Muscle layer of duodenum (tissue), 2 donors: Measurements from ENCODE around the gene RYK.
"Not testable (repeated sequence)": the region's sequence is repeated elsewhere in the genome, so short reads cannot be mapped to it uniquely, and the experiment has no call there.

Experiments
- H3K27ac ChIP-seq: one replicate; pipeline ENCODE4 v1.7.0; 2013; ENCODE audit warnings: mild to moderate bottlenecking, low read length
- H3K27me3 ChIP-seq: one replicate; pipeline ENCODE4 v1.7.0; 2013; ENCODE audit warnings: low read depth, mild to moderate bottlenecking, control low read depth, low read length
- H3K36me3 ChIP-seq, 2 donors: one replicate each; pipeline ENCODE4 v1.7.0; 2013; ENCODE audit warnings: low read length in 2 of 2, control low read depth in 1 of 2, mild to moderate bottlenecking in 1 of 2; ENCODE audit not compliant: insufficient read depth in 2 of 2, control insufficient read depth in 1 of 2
- H3K4me1 ChIP-seq, 2 donors: one replicate each; pipeline ENCODE4 v1.7.0; 2013; ENCODE audit warnings: low read length in 2 of 2, mild to moderate bottlenecking in 2 of 2, control low read depth in 1 of 2, moderate library complexity in 1 of 2; ENCODE audit not compliant: insufficient read depth in 2 of 2, control insufficient read depth in 1 of 2
- H3K4me3 ChIP-seq, 2 donors: one replicate each; pipeline ENCODE4 v1.7.0; 2013; ENCODE audit warnings: low read length in 2 of 2, low read depth in 1 of 2, mild to moderate bottlenecking in 1 of 2
- H3K9me3 ChIP-seq, 2 donors: one replicate each; pipeline ENCODE4 v1.7.0; 2013; ENCODE audit warnings: low read length in 2 of 2, control low read depth in 1 of 2, mild to moderate bottlenecking in 1 of 2; ENCODE audit not compliant: control insufficient read depth in 1 of 2
- donor health status: healthy.

RYK gene

GRCh38 chr3:134235577-134236076, 15.0 kb downstream of the RYK start:
- H3K36me3 ChIP-seq = no peaks in the 10 kb centered on the region
- no peaks in the 10 kb centered on the region for H3K27me3 ChIP-seq
- peak overlapping the region; percentile 34 for H3K27ac ChIP-seq
- H3K4me3 ChIP-seq = no peak overlapping the region
- no peaks in the 10 kb centered on the region for H3K9me3 ChIP-seq
- peaks cover 15 to 41% of the 10 kb centered on the region in 2 donors for H3K4me1 ChIP-seq

GRCh38 chr3:134232951-134233350, 17.7 kb downstream of the RYK start:
- no peaks in the 10 kb centered on the region for H3K27me3 ChIP-seq
- H3K4me3 ChIP-seq = no peak overlapping the region
- H3K4me1 ChIP-seq = peaks cover 10 to 25% of the 10 kb centered on the region in 2 donors
- no peaks in the 10 kb centered on the region for H3K36me3 ChIP-seq
- no peak overlapping the region for H3K27ac ChIP-seq
- no peaks in the 10 kb centered on the region for H3K9me3 ChIP-seq

DNA sequence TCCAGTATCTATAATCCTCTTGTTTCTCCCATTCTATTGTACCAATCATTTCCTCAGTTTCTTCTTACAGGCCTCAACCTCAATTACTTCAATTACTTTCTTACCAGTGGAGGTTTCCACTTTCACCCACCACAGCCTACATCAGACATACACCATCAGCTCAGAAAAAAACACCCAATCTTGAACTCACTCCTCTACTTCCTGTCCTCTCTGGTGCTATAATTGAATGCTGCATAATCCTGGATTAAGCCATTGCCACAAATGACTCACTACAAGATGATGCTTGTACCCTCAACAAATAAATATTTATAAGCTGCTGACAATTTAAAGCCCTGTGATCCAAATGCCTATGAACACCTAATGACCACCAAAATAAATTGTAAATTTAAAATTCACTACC, 18.5 kb downstream of the RYK start:
- peaks cover 8 to 19% of the 10 kb centered on the region in 2 donors for H3K4me1 ChIP-seq
- no peak overlapping the region for H3K27ac ChIP-seq
- no peaks in the 10 kb centered on the region for H3K27me3 ChIP-seq
- H3K9me3 ChIP-seq = no peaks in the 10 kb centered on the region
- H3K4me3 ChIP-seq = no peak overlapping the region
- H3K36me3 ChIP-seq = no peaks in the 10 kb centered on the region

DNA sequence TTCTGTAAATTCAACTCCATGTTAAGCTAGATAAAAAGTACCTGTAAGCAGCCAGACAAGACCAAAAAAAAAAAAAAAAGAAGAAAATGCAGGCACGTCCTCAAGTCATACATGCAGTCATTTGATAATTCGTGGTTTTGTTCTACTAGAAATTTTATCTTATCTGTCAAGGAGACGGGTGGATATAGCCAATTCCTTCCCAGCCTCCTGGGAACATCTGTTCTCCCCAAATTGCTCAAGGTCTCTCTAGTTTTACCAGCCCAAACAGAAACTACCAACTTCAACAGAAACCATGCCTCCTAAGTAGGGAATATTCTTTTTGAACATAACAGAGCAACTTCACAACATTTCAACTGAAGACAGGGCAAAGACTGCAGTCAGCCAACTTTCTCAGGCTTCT, 19.5 kb downstream of the RYK start:
- H3K9me3 ChIP-seq = no peaks in the 10 kb centered on the region
- no peaks in the 10 kb centered on the region for H3K27me3 ChIP-seq
- H3K36me3 ChIP-seq = no peaks in the 10 kb centered on the region
- no peak overlapping the region for H3K4me3 ChIP-seq
- no peak overlapping the region for H3K27ac ChIP-seq
- H3K4me1 ChIP-seq = peaks cover 6 to 10% of the 10 kb centered on the region in 2 donors

DNA sequence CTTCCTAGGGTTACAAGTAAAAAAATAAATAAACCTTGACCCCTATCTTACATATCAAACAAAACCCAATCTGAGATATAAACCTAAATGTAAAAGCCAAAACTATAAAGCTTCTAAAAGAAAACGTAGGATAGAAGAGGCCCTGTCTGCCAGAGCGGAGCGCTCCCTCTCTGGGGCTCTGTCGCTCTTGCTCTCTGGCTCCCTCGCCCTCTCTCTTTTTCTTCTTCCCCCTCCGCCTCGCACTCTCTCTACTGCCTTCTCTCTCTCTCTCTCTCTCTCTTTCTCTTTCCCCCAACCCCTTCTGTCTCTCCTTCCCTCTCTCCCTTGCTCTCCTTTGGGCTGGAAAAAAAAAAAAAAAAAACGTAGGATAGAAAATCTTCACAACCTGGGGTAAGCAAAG, 21.6 kb downstream of the RYK start:
- Histone ChIP-seq H3K4me1 (peaks cover 0 to 10% of the 10 kb centered on the region in 2 donors), H3K4me3 (no peak overlapping the region), H3K36me3 (no peaks in the 10 kb centered on the region), H3K9me3 (no peaks in the 10 kb centered on the region), H3K27me3 (no peaks in the 10 kb centered on the region), H3K27ac (no peak overlapping the region)

GRCh38 chr3:134228479-134228878, 22.2 kb downstream of the RYK start:
- no peaks in the 10 kb centered on the region for H3K27me3 ChIP-seq
- H3K27ac ChIP-seq = no peak overlapping the region
- no peaks in the 10 kb centered on the region for H3K9me3 ChIP-seq
- H3K4me3 ChIP-seq = no peak overlapping the region
- H3K36me3 ChIP-seq = no peaks in the 10 kb centered on the region
- H3K4me1 ChIP-seq = peaks cover 0 to 10% of the 10 kb centered on the region in 2 donors

- Histone ChIP-seq H3K4me1 (peaks cover 0 to 10% of the 10 kb centered on the region in 2 donors), H3K27ac (no peak overlapping the region), H3K4me3 (no peak overlapping the region), H3K9me3 (no peaks in the 10 kb centered on the region), H3K27me3 (no peaks in the 10 kb centered on the region), H3K36me3 (no peaks in the 10 kb centered on the region)
Measured at GRCh38 chr3:134228035-134228434, 22.6 kb downstream of the RYK start.

DNA sequence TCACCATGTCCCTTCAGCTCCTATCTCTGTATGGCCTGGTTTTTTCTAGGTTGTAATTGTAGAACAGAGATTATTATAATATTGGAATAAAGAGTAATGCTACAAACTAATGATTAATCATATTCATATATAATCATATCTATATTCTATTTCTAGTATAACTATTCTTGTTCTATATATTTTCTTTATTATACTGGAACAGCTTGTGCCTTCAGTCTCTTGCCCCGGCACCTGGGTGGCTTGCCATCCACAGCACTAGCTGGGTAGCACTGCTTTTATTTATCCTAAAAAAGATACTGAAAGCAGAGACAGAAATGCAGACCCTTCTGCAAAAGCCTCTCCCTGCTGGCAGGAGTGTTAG, 25.9 kb downstream of the RYK start:
- H3K36me3 ChIP-seq, H3K4me3 ChIP-seq, H3K27me3 ChIP-seq, H3K9me3 ChIP-seq, H3K27ac ChIP-seq, H3K4me1 ChIP-seq: not testable (repeated sequence)

GRCh38 chr3:134222835-134223234, 27.8 kb downstream of the RYK start:
- Histone ChIP-seq H3K36me3 (peaks cover 5 to 6% of the 10 kb centered on the region in 2 donors), H3K9me3 (no peaks in the 10 kb centered on the region), H3K27me3 (no peaks in the 10 kb centered on the region), H3K27ac (no peak overlapping the region), H3K4me3 (no peak overlapping the region), H3K4me1 (no peaks in the 10 kb centered on the region)

- Histone ChIP-seq H3K4me1 (peaks cover 0 to 5% of the 10 kb centered on the region in 2 donors), H3K9me3 (no peaks in the 10 kb centered on the region), H3K27ac (no peak overlapping the region), H3K27me3 (no peaks in the 10 kb centered on the region), H3K36me3 (peaks cover 3 to 4% of the 10 kb centered on the region in 2 donors), H3K4me3 (no peak overlapping the region)
Measured at GRCh38 chr3:134216851-134217250, 33.8 kb downstream of the RYK start.

DNA sequence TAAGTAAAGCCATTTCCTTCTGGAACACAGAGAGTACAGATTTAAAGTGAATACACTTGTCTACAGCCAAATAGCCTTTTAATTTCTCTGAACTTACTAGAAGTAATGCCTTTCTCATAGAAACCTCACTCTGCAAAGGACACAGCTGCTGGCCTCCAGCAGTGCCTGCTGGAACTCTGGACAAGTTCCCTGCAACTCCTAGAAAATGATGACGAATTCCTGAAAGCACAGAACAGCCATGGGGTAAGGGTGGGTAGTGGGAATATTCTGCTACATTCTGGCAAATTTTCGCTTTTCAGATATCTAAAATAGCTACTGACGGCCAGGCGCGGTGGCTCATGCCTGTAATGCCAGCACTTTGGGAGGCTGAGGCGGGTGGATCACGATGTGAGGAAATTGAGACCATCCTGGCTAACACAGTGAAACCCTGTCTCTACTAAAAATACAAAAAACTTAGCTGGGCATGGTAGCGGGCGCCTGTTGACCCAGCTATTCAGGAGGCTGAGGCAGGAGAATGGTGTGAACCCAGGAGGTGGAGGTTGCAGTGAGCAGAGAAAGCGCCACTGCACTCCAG, 34.4 kb downstream of the RYK start:
- no peak overlapping the region for H3K27ac ChIP-seq
- peaks cover 0 to under 1% of the 10 kb centered on the region in 2 donors for H3K36me3 ChIP-seq
- H3K9me3 ChIP-seq = no peaks in the 10 kb centered on the region
- H3K4me3 ChIP-seq = no peak overlapping the region
- H3K4me1 ChIP-seq = peaks cover 0 to 5% of the 10 kb centered on the region in 2 donors
- H3K27me3 ChIP-seq = no peaks in the 10 kb centered on the region

- H3K27me3 ChIP-seq = no peaks in the 10 kb centered on the region
- H3K4me1 ChIP-seq = peaks cover 0 to 5% of the 10 kb centered on the region in 2 donors
- H3K9me3 ChIP-seq = no peaks in the 10 kb centered on the region
- H3K36me3 ChIP-seq = peaks cover 8% of the 10 kb centered on the region in 2 donors
- no peak overlapping the region for H3K27ac ChIP-seq
- no peak overlapping the region for H3K4me3 ChIP-seq
Measured at GRCh38 chr3:134214239-134214638, 36.4 kb downstream of the RYK start.
